Tibial nerve (tissue), 4 donors: ENCODE measurements around the gene PTMS.

Source experiments
- CTCF ChIP-seq, 5 experiments: fragments of 200-600 bp in 3 of 5; fragments of 450-650 bp in 2 of 5; sonication (generic) in 3 of 5; IDR thresholded peaks; one replicate each; pipeline ENCODE4 v1.5.1; 2016 to 2019; ENCODE audit warnings: antibody characterized with exemption in 5 of 5, mild to moderate bottlenecking in 3 of 5, moderate library complexity in 2 of 5
- EP300 ChIP-seq, 2 donors: sonication (generic); formaldehyde crosslinking; IDR thresholded peaks; one replicate each; pipeline ENCODE4 v1.6.1; 2017; ENCODE audit warnings: antibody characterized with exemption in 2 of 2, mild to moderate bottlenecking in 1 of 2
- POLR2A ChIP-seq, 2 donors: fragments of 450-650 bp; IDR thresholded peaks; one replicate each; pipeline ENCODE4 v1.6.1; 2017; ENCODE audit warnings: antibody characterized with exemption in 2 of 2, mild to moderate bottlenecking in 2 of 2, moderate library complexity in 2 of 2

GRCh38 chr12:6753772-6754356 is 12.3 kb upstream of the PTMS start:
- TF ChIP-seq POLR2A (IDR thresholded peaks at IDR 0.05) (no peak), CTCF (IDR thresholded peaks at IDR 0.05) (peak in 2 of 5 experiments; percentile 97 to 99), EP300 (IDR thresholded peaks at IDR 0.05) (no peak)
